Skeletal muscle tissue (tissue), 4 donors: Measurements from ENCODE around the gene MCF2L. TPM values are rescaled to one million over a fixed set of nuclear protein-coding genes. Genes with fewer than 3 reads are reported as not detected.

Source experiments
- H3K27ac ChIP-seq: one replicate; pipeline ENCODE4 v1.7.0; 2013; ENCODE audit warnings: mild to moderate bottlenecking, low read depth, low read length, inconsistent platforms
- H3K27me3 ChIP-seq, 3 donors: one replicate each; pipeline ENCODE4 v1.7.0; 2013; ENCODE audit warnings: low read length in 3 of 3; ENCODE audit not compliant: control insufficient read depth in 3 of 3, insufficient read depth in 3 of 3
- H3K36me3 ChIP-seq, 3 donors: one replicate each; pipeline ENCODE4 v1.7.0; 2013; ENCODE audit warnings: low read length in 3 of 3; ENCODE audit not compliant: control insufficient read depth in 3 of 3, insufficient read depth in 3 of 3
- H3K4me1 ChIP-seq, 3 donors: one replicate each; pipeline ENCODE4 v1.7.0; 2013; ENCODE audit warnings: low read length in 3 of 3, mild to moderate bottlenecking in 3 of 3; ENCODE audit not compliant: control insufficient read depth in 3 of 3, insufficient read depth in 3 of 3
- H3K4me3 ChIP-seq, 3 donors: one replicate each; pipeline ENCODE4 v1.7.0; 2013; ENCODE audit warnings: low read length in 3 of 3
- H3K9ac ChIP-seq, 3 donors: one replicate each; pipeline ENCODE4 v1.7.0; 2013; ENCODE audit warnings: low read length in 3 of 3, mild to moderate bottlenecking in 3 of 3, moderate library complexity in 2 of 3, low read depth in 1 of 3
- H3K9me3 ChIP-seq, 3 donors: one replicate each; pipeline ENCODE4 v1.7.0; 2013; ENCODE audit warnings: low read length in 3 of 3; ENCODE audit not compliant: control insufficient read depth in 3 of 3
- total RNA-seq: library from RNA; depleted of rRNA; stranded (reverse); fragments of >200 nt; gene quantifications from one replicate; pipeline ENCODE4 v1.2.3, GENCODE V29; 2014
- donor health status: Osteomylitis.

Gene MCF2L
- total RNA-seq, 1 donor from 2014 or later: 18.3 TPM

- Histone ChIP-seq H3K36me3 (peaks cover 0 to 4% (median 0%) of the 10 kb centered on the region in 3 donors), H3K27ac (no peak overlapping the region), H3K9ac (no peak overlapping the region), H3K9me3 (peaks cover 0 to 3% (median 0%) of the 10 kb centered on the region in 3 donors), H3K4me1 (peaks cover 0 to 5% (median 0%) of the 10 kb centered on the region in 3 donors), H3K27me3 (peaks cover 15 to 38% (median 16%) of the 10 kb centered on the region in 3 donors), H3K4me3 (no peak overlapping the region)
Observed at GRCh38 chr13:113021391-113021790, 52.4 kb downstream of the MCF2L start.

- Histone ChIP-seq H3K9ac (no peak overlapping the region), H3K9me3 (peaks cover 0 to 3% (median 0%) of the 10 kb centered on the region in 3 donors), H3K4me1 (peaks cover 0 to 5% (median 0%) of the 10 kb centered on the region in 3 donors), H3K4me3 (no peak overlapping the region), H3K36me3 (peaks cover 0 to 4% (median 0%) of the 10 kb centered on the region in 3 donors), H3K27me3 (peaks cover 16 to 41% (median 17%) of the 10 kb centered on the region in 3 donors), H3K27ac (no peak overlapping the region)
Observed at GRCh38 chr13:113021811-113022210, 52.8 kb downstream of the MCF2L start.

GRCh38 chr13:113022391-113022744, 53.4 kb downstream of the MCF2L start:
- peaks cover 0 to 4% (median 0%) of the 10 kb centered on the region in 3 donors for H3K36me3 ChIP-seq
- H3K4me1 ChIP-seq: peaks cover 0 to 5% (median 0%) of the 10 kb centered on the region in 3 donors
- H3K4me3 ChIP-seq: no peak overlapping the region
- H3K27ac ChIP-seq: no peak overlapping the region
- peaks cover 0 to 3% (median 0%) of the 10 kb centered on the region in 3 donors for H3K9me3 ChIP-seq
- peaks cover 17 to 37% (median 21%) of the 10 kb centered on the region in 3 donors for H3K27me3 ChIP-seq
- H3K9ac ChIP-seq: no peak overlapping the region

- Histone ChIP-seq H3K4me1 (peaks cover 0 to 5% (median 0%) of the 10 kb centered on the region in 3 donors), H3K27ac (no peak overlapping the region), H3K27me3 (peaks cover 21 to 38% (median 22%) of the 10 kb centered on the region in 3 donors), H3K36me3 (peaks cover 0 to 3% (median 0%) of the 10 kb centered on the region in 3 donors), H3K4me3 (no peak overlapping the region), H3K9ac (no peak overlapping the region), H3K9me3 (peaks cover 0 to 3% (median 0%) of the 10 kb centered on the region in 3 donors)
Observed at GRCh38 chr13:113022745-113023574, 53.9 kb downstream of the MCF2L start.

- H3K4me1 ChIP-seq: peaks cover 0 to 5% (median 0%) of the 10 kb centered on the region in 3 donors
Observed at GRCh38 chr13:113023694-113024430, 54.8 kb downstream of the MCF2L start.

GRCh38 chr13:113024466-113024865, 55.5 kb downstream of the MCF2L start:
- Histone ChIP-seq H3K36me3 (peaks cover 0 to 1% (median 0%) of the 10 kb centered on the region in 3 donors), H3K27ac (no peak overlapping the region), H3K4me3 (no peak overlapping the region), H3K9me3 (peaks cover 0 to 3% (median 0%) of the 10 kb centered on the region in 3 donors), H3K4me1 (peaks cover 0 to 5% (median 0%) of the 10 kb centered on the region in 3 donors), H3K27me3 (peaks cover 24 to 37% (median 29%) of the 10 kb centered on the region in 3 donors), H3K9ac (no peak overlapping the region)

More at GRCh38 chr13:113023694-113024430, 54.8 kb downstream of the MCF2L start:
- no peak overlapping the region for H3K9ac ChIP-seq
- no peak overlapping the region for H3K27ac ChIP-seq
- H3K9me3 ChIP-seq: peaks cover 0 to 3% (median 0%) of the 10 kb centered on the region in 3 donors
- peaks cover 21 to 38% (median 23%) of the 10 kb centered on the region in 3 donors for H3K27me3 ChIP-seq
- peaks cover 0 to 2% (median 0%) of the 10 kb centered on the region in 3 donors for H3K36me3 ChIP-seq
- H3K4me3 ChIP-seq: no peak overlapping the region

GRCh38 chr13:113026391-113026910, 57.4 kb downstream of the MCF2L start:
- no peak overlapping the region for H3K27ac ChIP-seq
- peaks cover 0 to 5% (median 0%) of the 10 kb centered on the region in 3 donors for H3K4me1 ChIP-seq
- H3K9me3 ChIP-seq: no peaks in the 10 kb centered on the region
- H3K4me3 ChIP-seq: no peak overlapping the region
- no peaks in the 10 kb centered on the region for H3K36me3 ChIP-seq
- H3K27me3 ChIP-seq: peaks cover 21 to 42% (median 39%) of the 10 kb centered on the region in 3 donors
- no peak overlapping the region for H3K9ac ChIP-seq

GRCh38 chr13:113027095-113027494, 58.1 kb downstream of the MCF2L start:
- Histone ChIP-seq H3K4me3 (no peak overlapping the region), H3K4me1 (peaks cover 0 to 5% (median 0%) of the 10 kb centered on the region in 3 donors), H3K36me3 (no peaks in the 10 kb centered on the region), H3K9ac (no peak overlapping the region), H3K9me3 (no peaks in the 10 kb centered on the region), H3K27ac (no peak overlapping the region), H3K27me3 (peaks cover 27 to 48% (median 45%) of the 10 kb centered on the region in 3 donors)

GRCh38 chr13:113027566-113027965, 58.6 kb downstream of the MCF2L start:
- no peaks in the 10 kb centered on the region for H3K36me3 ChIP-seq

More at GRCh38 chr13:113027566-113027965, 58.6 kb downstream of the MCF2L start:
- Histone ChIP-seq H3K27me3 (peaks cover 28 to 45% (median 45%) of the 10 kb centered on the region in 3 donors), H3K9me3 (no peaks in the 10 kb centered on the region), H3K4me3 (no peak overlapping the region), H3K27ac (no peak overlapping the region), H3K9ac (no peak overlapping the region), H3K4me1 (peaks cover 0 to 4% (median 0%) of the 10 kb centered on the region in 3 donors)
